ENCODE results near the gene CLASP1.
"Not testable (repeated sequence)": the region's sequence is repeated elsewhere in the genome, so short reads cannot be mapped to it uniquely, and the experiment has no call there.

CLASP1 gene

DNA sequence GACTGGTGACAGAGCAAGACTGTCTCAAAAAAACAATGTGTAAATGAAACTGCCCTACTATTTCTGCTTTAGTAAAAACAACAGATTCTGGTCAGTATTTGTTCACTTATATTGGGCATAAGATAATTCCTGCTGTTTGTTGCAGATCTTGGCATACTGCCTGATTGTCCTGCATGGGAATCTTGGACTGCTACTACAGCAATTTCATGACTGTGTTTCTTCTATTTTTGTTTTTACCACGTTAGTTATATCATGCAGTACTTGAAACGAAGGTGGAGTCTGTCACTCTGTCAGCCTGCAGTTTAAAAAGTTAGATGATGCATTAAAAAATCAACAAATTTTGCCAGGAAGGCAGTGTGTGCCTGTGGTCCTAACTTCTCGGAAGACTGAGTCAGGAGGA is 14.2 kb upstream of the CLASP1 start:
- in situ Hi-C loops (cut with MboI; ENCODE audit: low sequenced_read_pairs) = no loop called here

DNA sequence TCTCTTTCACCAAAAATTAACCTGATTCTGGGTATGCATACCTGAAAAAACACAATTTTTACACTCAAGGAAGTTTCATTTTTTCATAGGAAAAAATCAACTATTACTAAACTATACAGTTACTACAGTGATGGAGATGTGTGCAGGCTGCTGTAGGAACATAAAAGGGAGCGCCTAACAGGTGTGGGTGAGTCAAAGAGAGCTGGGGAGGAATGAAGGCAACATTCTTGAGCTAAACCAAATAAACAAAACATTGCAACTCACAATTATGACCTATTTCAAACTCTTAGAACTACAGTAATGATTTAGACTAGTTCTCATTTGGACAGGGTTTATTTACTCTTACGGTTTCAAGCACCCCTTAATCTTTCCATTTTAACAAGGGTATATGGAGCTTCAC is 13.4 kb upstream of the CLASP1 start:
- in situ Hi-C loops (cut with MboI; ENCODE audit: low sequenced_read_pairs) = no loop called here

DNA sequence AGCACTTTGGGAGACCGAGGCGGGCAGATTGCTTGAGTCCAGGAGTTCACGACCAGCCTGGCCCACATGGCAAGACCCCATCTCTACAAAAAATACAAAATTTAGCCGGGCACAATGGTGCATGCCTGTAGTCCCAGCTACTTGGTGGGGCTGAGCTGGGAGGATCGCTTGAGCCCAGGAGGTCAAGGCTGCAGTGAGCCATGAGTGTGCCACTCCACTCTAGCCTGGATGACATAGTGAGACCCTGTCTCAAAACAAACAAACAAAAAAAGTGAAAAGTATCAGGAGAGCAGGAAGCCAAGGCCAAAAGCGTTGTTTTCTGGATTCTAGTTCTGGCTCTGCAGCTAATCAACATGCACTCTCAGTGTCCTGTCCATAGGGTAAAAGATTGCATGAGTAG is 10.7 kb upstream of the CLASP1 start:
- in situ Hi-C loops (cut with MboI; ENCODE audit: low sequenced_read_pairs) = no loop called here

DNA sequence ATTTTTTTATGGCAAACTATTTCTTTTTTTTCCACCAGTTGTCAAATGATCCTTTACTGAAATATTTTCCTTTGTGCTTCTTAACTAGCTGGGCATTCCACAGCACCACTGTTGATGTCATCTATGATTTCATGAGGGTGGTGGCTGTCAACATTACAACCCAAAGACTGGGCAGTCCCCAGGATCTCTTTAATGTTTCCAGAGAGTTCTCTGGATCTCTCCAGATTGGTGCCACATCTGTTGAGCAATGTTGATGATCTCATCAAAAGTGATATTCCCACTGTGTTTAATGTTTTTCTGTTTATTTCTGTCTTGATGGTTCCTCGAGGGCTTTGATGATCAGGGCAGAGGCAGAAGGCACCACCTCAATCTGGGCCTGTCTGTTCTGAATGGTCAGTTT is 9.1 kb upstream of the CLASP1 start:
- in situ Hi-C loops (cut with MboI; ENCODE audit: low sequenced_read_pairs) = not testable (repeated sequence)

DNA sequence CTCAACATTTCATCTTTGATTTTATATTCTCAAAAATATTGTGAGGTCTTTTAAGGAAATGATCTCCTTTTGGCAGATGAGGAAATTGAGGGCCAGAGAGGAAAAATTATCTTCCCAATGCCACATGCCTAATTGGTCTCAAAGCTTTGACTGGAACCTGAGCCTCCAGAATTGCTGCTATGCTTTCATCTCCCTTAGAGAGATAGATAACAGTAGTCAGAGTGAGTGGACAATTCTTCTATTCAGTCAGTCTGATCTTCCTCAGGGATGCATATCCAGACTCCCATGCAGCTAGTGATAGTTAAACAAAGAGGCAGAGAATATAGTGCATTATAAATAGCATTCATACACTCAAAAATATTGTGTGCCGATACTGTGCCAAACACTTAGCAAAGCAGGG is 3.8 kb upstream of the CLASP1 start:
- in situ Hi-C loops (cut with MboI; ENCODE audit: low sequenced_read_pairs) = no loop called here

DNA sequence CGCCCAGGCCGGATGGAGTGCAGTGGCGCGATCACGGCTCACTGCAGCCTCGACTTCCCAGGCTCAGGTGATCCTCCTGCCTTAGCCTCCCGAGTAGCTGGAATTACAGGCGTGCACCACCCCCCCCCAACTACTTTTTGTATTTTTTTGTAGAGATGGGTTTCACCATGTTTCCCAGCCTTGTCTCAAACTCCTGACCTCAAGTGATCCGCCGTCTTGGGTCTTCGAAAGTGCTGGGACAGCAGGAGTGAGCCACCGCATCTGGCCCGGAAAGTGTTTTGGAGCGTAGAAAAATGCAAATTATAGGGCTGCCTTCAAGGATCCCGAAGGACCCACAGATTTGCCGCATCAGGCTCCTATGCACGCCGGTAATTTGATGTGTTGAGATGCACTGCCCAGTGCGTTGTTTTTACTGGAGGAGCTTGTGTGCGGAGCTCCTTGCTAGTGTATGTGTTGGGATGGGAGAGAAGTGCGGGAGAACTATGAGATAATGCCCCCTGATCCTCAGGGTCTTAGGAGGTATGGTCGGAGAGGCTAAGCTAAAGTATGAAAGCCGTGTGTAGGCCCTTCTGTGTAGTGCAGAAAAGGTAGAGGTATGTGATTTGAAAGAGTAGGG is 1.2 kb upstream of the CLASP1 start:
- in situ Hi-C loops (cut with MboI; ENCODE audit: low sequenced_read_pairs) = no loop called here

DNA sequence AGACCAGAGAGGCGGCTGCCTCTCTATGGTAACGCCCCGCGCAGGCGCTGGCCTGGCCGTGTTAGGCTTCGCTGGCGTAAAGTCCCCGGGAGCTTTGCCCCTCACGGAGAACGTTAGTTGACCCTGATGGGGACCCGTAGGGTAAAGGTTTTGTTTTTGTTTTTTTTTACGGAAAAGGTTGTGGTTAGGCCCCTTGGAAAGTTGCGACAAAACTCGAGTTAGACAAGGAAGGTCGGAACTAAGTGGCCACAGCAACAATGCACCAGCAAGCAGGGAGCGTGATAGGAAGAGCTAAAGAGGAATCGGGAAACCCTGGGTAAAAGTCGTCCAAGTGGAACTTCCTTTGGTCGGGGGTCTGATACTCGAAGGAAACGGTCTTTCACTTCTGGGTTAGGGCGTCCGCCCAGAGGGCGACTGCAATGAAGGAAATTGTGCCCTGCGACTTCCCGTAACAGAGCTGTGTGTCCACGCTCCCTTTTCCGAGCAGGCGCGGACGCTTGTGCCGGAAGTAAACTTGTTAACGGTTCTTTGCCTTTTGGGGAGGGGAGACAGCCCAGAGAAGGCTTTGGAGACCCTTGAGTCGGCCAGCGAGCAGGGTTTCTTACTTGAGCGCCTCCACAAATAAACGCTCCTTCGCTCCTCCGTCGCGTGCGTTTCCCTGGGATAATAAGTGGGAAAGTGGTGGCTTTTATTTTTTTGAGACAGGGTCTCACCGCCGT is 493 bp upstream of the CLASP1 start:
- in situ Hi-C loops (cut with MboI; ENCODE audit: low sequenced_read_pairs) = no loop called here

DNA sequence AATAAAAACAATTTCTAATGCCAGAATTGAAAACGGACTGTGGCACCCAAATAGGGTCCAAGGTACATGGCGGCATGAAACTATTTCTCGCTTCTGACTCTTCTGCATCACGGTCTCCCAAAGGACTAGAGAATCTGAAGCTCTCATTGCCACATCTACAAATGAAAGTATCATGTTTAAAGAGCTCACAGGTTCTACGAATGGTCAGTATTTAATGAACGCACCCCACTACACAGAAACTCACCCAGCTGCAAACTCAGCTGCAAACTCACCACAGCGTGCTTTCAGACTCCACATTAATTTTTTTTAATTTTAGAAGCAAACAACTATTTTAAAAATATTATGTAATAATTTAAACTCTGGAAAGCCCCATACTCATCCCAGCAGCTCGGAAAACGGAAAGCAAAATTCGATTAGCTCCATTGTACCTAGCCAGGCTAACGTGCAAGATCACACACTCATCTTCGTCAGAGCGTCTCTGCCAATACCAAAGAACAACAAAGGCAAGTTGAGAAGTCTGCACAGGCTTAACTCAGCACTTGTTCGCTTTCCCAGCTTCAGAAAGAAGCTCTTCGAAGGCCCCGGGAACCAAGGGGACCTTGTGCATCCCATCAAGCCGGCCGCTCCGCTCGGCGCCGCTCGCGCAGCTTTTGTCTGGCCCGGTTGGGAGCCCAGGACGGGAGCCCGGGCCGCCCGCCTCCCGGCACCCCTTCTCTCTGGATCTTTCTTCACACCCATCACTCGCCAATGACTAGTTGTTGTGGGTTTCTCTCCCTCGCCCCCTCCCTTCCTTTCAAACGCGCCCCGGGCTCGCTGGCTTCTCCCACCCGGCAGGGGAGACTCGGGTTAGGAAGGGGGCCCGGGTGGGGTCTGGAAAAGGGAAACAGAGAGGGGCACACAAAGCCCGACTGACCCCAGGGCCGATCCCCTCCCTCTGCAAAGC is 785 bp downstream of the CLASP1 start:
- in situ Hi-C loops (cut with MboI; ENCODE audit: low sequenced_read_pairs) = no loop called here

DNA sequence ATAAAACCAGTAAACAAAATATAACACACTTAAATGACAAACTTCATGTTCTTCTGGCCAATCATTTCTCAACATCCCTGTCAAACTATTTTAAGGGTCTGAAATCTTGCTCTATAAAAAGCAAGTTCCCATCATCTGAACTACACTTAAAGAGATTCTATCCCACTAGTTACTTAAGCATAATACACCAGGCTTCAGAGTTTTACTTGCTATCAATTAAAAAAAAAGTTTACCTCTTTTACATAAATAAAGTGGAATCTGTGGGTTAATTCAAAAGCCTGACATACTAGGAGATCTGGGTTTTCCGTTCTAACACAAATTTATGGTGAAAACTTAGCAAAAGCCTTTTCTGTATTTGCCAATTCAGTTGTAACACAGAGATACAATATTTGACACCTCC is 1.9 kb downstream of the CLASP1 start:
- in situ Hi-C loops (cut with MboI; ENCODE audit: low sequenced_read_pairs) = no loop called here

DNA sequence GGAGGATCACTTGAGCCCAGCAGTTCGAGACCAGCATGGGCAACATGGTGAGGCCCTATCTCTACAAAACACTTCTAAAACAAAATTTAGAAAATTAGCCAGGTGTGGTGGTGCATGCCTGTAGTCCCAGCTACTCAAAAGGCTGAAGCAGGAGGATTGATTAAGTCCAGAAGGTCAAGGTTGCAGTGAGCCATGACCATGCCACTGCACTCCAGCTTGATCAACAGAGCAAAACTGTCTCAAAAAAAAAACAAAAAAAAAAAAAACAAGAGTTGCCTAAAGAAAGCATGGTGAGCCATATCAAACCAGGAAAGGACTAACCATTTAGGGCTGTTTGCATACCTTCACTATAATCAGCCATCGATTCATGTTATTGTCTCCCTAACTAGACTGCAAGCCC is 4.5 kb downstream of the CLASP1 start:
- in situ Hi-C loops (cut with MboI; ENCODE audit: low sequenced_read_pairs) = no loop called here

DNA sequence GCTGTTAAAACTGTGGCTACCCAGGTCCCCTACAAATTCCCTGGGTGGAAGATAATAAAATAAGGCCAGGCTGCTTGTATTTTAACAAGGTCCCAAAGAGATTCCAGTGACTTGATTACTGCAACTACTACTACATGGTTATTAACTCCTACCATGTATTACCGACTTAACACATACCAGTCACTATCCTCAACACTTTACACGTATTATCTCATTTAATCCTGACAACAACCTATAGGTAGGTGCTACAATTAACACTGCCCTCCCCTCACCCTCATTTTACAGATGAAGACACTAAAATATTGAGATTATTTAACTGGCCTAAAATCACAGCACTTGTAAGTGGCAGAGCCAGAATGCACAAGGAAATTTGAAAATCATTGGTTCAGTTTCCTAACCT is 5.4 kb downstream of the CLASP1 start:
- in situ Hi-C loops (cut with MboI; ENCODE audit: low sequenced_read_pairs) = no loop called here

DNA sequence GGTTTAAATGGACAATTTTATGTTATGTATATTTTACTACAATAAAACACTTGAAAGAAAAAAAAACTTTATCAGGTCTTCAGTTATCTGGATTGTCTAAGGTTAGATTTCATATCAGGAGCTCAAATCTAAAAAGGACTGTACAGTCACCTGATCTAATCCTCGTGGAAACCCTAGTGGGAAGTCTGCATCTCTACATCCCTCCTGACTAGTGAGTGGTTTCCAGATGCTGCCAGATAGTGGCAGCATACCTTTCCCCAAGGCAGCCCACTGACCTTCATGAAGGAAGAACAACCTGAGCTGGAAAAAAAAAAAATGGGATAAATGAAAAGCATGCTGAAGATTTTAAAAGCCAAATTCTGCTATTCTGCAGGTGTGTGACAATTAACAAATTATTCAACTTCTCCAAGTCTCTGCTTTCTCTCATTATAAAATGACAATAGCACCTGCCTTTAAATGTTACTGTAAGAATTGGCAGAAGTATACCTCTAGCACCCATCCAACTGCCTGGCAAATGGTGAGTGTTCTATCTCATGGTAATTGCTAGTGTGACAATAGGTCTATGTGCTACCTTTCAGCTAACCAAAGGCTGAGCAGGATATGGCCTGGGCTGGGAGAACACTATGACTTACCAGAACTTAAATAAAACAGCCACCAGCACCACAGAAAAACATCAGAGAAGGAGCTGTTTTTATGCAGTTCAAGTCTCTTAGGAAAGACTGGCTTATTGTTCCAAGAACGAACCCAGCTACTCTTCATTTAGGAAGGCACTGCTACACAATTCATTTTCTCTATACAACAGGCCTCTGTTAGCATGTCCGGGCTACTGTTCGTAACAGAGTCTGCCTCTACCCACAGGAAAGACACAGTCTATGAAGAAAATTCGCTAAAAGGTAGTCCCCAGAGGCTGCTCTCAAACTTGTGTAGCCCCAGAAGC is 8.6 kb downstream of the CLASP1 start:
- in situ Hi-C loops (cut with MboI; ENCODE audit: low sequenced_read_pairs) = no loop called here

DNA sequence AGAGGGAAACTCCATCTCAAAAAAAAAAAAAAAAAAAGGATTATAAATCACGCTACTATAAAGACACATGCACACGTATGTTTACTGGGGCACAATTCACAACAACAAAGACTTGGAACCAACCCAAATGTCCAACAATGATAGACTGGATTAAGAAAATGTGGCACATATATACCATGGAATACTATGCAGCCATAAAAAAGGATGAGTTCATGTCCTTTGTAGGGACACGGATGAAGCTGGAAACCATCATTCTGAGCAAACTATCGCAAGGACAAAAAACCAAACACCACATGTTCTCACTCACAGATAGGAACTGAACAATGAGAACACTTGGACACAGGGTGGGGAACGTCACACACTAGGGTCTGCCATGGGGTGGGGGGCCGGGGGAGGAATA is 9.4 kb downstream of the CLASP1 start:
- in situ Hi-C loops (cut with MboI; ENCODE audit: low sequenced_read_pairs) = not testable (repeated sequence)

DNA sequence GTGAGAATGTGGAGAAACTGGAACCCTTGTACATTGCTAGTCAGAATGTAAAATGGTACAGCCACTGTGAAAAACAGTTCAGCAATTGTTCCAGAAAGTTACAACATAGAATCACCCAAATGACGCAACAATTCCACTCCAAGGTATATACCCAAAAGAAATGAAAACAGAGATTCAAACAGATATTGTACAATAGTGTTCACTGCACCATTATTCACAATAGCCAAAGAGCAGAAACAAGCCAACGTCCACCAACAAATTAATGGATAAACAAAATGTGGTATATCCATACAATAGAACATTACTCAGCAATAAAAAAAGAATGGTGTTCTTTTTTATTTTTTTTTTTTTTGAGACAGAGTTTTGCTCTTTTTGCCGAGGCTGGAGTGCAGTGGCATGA is 10.9 kb downstream of the CLASP1 start:
- in situ Hi-C loops (cut with MboI; ENCODE audit: low sequenced_read_pairs) = no loop called here

DNA sequence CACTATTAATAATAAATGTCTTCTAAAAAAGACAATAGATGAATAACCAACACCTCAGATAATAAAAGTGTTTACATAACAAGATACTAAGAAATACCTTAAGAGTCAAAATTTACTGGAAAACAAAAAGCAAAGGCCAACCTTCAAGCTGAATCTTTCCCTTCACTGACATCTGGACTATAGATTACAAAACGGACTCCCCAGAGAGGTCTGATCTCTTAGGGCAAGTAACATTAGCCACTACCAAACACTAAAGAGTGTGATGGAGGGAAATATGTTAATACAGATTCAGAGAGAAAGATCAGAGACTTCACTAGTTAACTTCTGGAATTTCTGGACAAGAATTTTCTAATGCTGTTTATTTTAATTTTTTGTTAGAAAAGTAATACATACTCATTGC is 13.9 kb downstream of the CLASP1 start:
- in situ Hi-C loops (cut with MboI; ENCODE audit: low sequenced_read_pairs) = no loop called here

DNA sequence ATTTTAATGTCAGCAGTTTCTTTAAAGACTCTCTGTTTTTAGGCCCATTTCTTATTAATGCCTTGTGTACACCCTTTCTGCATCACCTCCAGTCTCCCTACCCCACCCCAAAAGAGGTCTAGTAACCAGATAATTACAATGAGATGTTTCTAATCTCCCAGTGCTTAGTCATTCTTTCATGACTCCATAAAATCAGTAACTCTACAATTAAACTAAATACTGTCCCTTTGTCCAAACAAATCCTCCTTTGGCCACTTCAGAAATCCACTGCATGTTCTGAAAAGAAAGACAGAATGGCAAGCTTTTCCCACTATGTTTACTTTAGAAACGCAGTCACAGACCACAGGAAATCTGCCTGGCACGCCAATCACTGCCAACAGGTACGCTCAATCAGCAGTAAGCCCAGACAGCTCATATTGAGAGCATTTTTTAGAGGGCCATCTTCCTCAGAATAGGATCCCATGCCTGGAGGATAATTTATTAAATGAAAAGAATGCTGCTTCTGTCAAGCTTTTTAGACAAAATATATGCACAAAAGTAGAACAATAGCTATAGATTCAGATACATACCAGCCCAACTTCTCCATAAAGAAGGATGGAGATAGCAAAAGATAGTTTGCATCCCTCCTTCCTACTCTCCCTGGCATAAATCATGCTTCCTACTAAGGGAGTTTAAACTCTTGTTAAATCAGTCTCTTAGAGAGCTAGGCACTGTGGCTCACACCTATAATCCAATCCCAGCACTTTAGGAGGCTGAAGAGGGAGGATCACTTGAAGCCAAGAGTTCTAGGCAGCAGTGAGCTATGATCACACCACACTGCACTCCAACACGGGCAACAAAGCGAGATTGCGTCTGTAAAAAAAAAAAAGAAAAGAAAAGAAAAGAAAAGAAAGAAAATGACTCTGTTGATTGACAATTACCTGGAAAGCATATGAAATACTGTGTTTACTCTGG is 14.6 kb downstream of the CLASP1 start:
- in situ Hi-C loops (cut with MboI; ENCODE audit: low sequenced_read_pairs) = no loop called here

DNA sequence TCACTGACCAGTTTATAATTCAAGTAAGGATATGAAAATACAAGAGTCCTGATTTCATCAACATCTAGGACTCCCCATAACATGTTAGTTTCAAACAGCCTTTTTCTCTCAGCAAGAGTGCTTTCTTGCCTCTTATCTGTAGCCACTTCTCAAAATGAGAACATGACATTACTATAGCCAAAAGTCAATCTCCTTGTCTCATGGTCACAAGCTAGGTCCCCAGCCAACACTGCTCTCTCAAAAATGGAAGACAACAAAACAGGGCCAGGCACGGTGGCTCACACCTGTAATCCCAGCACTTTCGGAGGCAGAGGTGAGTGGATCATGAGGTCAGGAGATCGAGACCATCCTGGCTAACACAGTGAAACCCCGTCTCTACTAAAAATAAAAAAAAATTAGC is 15.8 kb downstream of the CLASP1 start:
- in situ Hi-C loops (cut with MboI; ENCODE audit: low sequenced_read_pairs) = no loop called here

DNA sequence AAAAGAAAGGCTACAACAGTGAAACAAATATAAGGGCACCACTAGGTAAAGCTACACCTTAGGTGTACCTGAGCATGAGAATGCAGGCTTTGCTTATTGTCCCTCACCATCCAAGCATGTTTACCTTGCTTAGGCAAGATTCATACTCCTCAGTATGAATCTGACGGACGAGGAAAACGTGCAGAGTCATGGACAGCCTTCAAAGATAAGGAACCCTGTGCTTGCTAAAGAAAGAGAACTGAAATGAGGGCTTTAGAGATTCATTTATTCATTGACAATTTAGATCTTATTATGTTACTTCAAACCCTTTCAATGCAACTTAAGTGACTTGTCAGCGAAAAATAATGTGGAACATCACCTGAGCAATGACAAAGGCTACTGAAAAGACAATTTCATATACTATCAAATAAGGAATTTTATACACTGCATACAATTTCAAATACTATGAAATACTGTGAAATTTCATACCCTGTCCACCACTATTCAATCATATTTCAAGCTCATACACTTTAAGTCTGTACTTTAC is 21.7 kb downstream of the CLASP1 start:
- in situ Hi-C loops (cut with MboI; ENCODE audit: low sequenced_read_pairs) = no loop called here

DNA sequence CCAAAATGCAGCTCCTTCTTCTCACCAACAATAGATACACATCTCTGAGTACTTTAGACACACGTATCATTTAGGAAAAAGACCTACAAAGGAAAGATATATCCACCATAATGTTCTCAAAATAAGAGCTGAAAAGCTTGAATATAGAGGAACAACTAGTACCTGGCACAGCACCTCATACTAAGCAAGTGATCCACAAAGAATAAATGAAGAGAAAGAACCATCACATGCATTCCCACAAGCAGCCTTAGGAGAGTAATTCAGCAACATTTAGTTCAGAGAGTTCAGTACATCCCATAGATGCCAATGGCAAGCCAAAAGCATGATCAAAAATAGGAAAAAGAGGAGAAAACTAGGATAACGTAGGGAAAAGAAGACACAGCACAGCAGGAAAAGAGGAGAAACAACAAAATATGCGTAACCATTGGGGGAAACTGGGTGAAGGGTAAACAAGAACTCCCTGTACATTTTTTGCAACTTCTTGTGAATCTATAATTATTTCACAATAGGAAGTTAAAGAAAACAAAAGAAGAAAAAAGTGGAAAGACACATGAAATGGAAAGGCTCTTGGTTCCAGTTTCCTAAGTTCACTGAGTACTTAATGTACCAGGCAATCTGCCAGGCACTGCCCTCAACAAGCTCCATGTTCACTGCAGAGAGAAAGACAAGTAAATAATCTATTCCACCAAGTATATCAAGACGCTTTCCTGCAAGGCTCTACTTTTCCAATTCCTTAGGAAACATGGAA is 22.3 kb downstream of the CLASP1 start:
- in situ Hi-C loops (cut with MboI; ENCODE audit: low sequenced_read_pairs) = no loop called here
